ENCODE data around the gene CHSY1. TPM values are rescaled to one million over a fixed set of nuclear protein-coding genes. Genes with fewer than 3 reads are reported as not detected.

The CHSY1 gene
- total and polyA plus RNA-seq, 2 of the 4 experiments (the other 2 are of a cell fraction), result 40.9 to 53.2 TPM

DNA sequence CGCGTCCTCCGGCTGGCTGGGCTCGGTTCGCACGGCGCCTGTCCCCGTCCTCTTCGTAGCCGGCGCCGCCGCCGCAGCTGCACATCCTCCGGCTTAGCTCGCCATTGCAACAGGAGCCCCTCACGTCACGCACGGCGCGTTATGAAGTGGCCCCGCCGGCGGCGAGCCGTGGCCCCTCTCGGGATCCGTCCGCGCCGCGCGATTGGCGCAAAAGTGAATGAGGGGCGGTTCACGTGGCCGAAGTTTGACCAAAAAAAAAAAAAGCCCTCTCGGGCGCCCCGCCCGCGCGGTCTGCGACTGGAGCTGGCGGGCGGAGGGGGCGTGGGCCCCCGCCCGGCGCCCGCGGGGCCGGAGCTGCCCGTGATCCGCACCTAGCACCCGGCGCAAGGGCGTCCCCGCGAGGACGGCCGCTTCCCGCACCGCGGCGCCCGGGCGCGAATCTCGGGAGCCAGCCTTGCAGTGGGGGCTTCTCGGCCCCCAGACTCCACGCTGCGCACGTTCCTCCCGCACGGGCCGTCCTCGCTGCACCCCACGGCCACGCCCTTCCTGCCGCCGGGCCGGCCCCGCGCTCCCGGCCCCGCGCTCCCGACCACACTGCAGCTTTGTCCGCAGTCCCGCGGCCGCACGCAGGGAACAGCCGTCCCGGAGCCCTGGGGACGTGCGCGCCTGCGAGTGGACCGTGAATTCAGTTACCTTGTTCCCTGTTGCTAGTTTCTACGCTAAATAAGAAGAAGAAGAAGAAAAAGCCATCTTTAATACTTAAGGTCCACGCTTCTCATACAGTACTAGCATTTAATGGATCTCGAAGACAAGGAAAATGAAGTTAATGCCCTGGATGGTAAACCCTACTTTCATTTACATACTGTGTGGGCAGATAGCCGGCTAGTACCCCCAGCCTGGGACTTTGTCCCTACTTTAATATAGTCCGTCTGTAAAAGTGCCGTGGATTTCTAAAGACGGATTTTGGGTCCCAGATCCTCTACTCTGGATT, at the start of gene CHSY1 (continued):
- TF ChIP-seq, protein P1, sequence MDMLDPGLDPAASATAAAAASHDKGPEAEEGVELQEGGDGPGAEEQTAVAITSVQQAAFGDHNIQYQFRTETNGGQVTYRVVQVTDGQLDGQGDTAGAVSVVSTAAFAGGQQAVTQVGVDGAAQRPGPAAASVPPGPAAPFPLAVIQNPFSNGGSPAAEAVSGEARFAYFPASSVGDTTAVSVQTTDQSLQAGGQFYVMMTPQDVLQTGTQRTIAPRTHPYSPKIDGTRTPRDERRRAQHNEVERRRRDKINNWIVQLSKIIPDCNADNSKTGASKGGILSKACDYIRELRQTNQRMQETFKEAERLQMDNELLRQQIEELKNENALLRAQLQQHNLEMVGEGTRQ (IDR thresholded peaks at IDR 0.05; ENCODE audit: low read depth, low read length), result peak; percentile 92
- TF ChIP-seq MAZ (IDR thresholded peaks at IDR 0.05; ENCODE audit: borderline replicate concordance, low read depth, low read length), result peak; percentile 96
